Measurements from ENCODE around the gene CCDC126. TPM values are rescaled to one million over a fixed set of nuclear protein-coding genes. Genes with fewer than 3 reads are reported as not detected.
A peak's percentile ranks its signal among the peaks of the same experiment; 100 is the strongest.

CCDC126 gene
- total RNA-seq = 10 to 100 TPM in 1 of 2 donors, 1 to 10 TPM in 1; 9.4 to 14.7 TPM
- 6.4 TPM for polyA plus RNA-seq (2013, experiment 1 of 2)
- polyA plus RNA-seq (2013, experiment 2 of 2) = 8.1 TPM
- long read RNA-seq, experiment 1, partial matches to known transcripts = 1 of 4 reads
- long read RNA-seq, experiment 1, other reads (novel, unspliced or antisense) = 0 of 4 reads
- long read RNA-seq, experiment 2, transcript CCDC126-201 (4 exons, 2,473 nt) = major isoform, 21 of 49 reads
- long read RNA-seq, experiment 2, transcript CCDC126-202 (3 exons, 2,324 nt) = minor isoform, 5 of 49 reads
- long read RNA-seq, experiment 2, partial matches to known transcripts = 6 of 49 reads
- long read RNA-seq, experiment 2, other reads (novel, unspliced or antisense) = 10 of 49 reads
- long read RNA-seq, experiment 3, transcript CCDC126-201 (4 exons, 2,473 nt) = major isoform, 35 of 58 reads
- long read RNA-seq, experiment 3, transcript CCDC126-202 (3 exons, 2,324 nt) = minor isoform, 6 of 58 reads
- long read RNA-seq, experiment 3, transcript CCDC126-204 (5 exons, 847 nt) = minor isoform, 8 of 58 reads
- long read RNA-seq, experiment 3, partial matches to known transcripts = 3 of 58 reads
- long read RNA-seq, experiment 3, other reads (novel, unspliced or antisense) = 6 of 58 reads
- long read RNA-seq, experiment 4, transcript CCDC126-201 (4 exons, 2,473 nt) = major isoform, 5 of 11 reads
- long read RNA-seq, experiment 4, partial matches to known transcripts = 2 of 11 reads
- long read RNA-seq, experiment 4, other reads (novel, unspliced or antisense) = 4 of 11 reads

DNA sequence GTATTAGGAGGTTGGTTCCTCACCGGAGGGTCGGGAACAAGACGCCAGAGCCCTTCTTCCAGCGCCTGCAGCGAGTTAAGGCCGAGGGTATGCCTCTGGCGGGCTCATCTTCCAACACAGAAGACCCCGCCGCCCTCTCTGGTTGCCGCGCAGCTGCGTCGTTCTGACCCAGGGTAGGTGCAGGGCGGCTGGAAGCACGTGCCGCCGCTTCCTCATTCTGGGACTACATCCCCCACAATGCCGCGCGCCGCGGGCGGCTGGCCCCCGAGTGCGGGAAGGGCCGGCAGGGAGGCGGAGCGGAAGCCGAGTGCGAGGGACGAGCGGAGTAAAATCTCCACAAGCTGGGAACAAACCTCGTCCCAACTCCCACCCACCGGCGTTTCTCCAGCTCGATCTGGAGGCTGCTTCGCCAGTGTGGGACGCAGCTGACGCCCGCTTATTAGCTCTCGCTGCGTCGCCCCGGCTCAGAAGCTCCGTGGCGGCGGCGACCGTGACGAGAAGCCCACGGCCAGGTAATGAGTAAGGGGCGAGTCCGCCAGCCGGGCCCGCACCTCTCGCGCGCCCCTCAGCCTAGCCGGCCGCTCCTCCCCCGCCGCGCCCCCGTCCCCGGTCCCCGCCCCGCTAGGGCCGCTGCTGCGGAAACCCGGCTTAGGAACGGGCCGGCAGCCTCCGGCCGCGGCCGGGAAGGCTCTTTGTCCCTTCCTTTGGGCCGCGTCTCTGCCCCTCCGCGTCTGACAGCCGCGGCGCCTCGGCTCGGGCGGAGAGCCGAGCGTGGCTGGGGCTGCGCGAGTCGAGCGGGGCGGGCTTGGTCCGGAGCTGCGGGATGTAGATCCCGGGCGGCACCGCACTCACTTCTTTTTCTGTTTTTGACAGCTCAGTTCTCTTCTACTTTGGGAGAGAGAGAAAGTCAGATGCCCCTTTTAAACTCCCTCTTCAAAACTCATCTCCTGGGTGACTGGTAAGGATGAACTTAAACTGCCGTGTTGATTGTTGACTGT, at the start of gene CCDC126:
Gene CCDC126 (plus strand): TSS at position 289 of the 998 bp plus-strand sequence. CDS start 13,934 bp downstream, outside the sequence.
- Histone ChIP-seq H3K36me3 (ENCODE audit: control insufficient read depth, insufficient read depth, low read length) (no peaks in the 10 kb centered on the region), H3K9me3 (ENCODE audit: control insufficient read depth, low read length) (no peaks in the 10 kb centered on the region), H3K27ac (ENCODE audit: low read depth, low read length) (peak within 1 kb of the TSS; percentile 94), H3K4me1 (ENCODE audit: control insufficient read depth, insufficient read depth, low read length) (no peaks in the 10 kb centered on the region), H3K4me3 (ENCODE audit: low read length) (peak within 1 kb of the TSS; percentile 98), H3K9ac (ENCODE audit: extremely low read depth, low read length, poor library complexity, severe bottlenecking) (peak within 1 kb of the TSS; percentile 69), H3K27me3 (ENCODE audit: control insufficient read depth, insufficient read depth, low read length, poor library complexity, severe bottlenecking) (no peaks in the 10 kb centered on the region)
- H3K27me3 Mint-ChIP-seq (ENCODE audit: insufficient read depth) = peaks cover 27% of the 10 kb centered on the region
- DNase-seq = peak; percentile 98
- H3K9me3 Mint-ChIP-seq = peaks cover 3% of the 10 kb centered on the region
- H3K4me1 Mint-ChIP-seq = peaks cover 14% of the 10 kb centered on the region
- H3K4me3 Mint-ChIP-seq = peak within 1 kb of the TSS; percentile 77
- peak within 1 kb of the TSS; percentile 91 for H3K27ac Mint-ChIP-seq
- peaks cover 2% of the 10 kb centered on the region for H3K36me3 Mint-ChIP-seq (ENCODE audit: low read depth)
- 1 to 4% methylated on average over 40 to 99 of the region's 99 CpGs for WGBS, 2 experiments (ENCODE audit: insufficient coverage in 1 of 2, insufficient read length in 1 of 2)
- TF ChIP-seq, protein P1, sequence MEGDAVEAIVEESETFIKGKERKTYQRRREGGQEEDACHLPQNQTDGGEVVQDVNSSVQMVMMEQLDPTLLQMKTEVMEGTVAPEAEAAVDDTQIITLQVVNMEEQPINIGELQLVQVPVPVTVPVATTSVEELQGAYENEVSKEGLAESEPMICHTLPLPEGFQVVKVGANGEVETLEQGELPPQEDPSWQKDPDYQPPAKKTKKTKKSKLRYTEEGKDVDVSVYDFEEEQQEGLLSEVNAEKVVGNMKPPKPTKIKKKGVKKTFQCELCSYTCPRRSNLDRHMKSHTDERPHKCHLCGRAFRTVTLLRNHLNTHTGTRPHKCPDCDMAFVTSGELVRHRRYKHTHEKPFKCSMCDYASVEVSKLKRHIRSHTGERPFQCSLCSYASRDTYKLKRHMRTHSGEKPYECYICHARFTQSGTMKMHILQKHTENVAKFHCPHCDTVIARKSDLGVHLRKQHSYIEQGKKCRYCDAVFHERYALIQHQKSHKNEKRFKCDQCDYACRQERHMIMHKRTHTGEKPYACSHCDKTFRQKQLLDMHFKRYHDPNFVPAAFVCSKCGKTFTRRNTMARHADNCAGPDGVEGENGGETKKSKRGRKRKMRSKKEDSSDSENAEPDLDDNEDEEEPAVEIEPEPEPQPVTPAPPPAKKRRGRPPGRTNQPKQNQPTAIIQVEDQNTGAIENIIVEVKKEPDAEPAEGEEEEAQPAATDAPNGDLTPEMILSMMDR (conservative IDR thresholded peaks at IDR 0.05) = no peak

GRCh38 chr7:23547662-23548061, 49.5 kb upstream of the CCDC126 start:
- Histone ChIP-seq H3K27me3 (ENCODE audit: control insufficient read depth, insufficient read depth, low read length, poor library complexity, severe bottlenecking) (no peaks in the 10 kb centered on the region), H3K4me3 (ENCODE audit: low read length) (no peak overlapping the region), H3K36me3 (ENCODE audit: control insufficient read depth, insufficient read depth, low read length) (no peaks in the 10 kb centered on the region), H3K4me1 (ENCODE audit: control insufficient read depth, insufficient read depth, low read length) (no peaks in the 10 kb centered on the region), H3K27ac (ENCODE audit: low read depth, low read length) (no peak overlapping the region), H3K9me3 (ENCODE audit: control insufficient read depth, low read length) (peaks cover 8% of the 10 kb centered on the region), H3K9ac (ENCODE audit: extremely low read depth, low read length, poor library complexity, severe bottlenecking) (no peak overlapping the region)
- WGBS, 2 experiments (ENCODE audit: insufficient coverage in 1 of 2, insufficient read length in 1 of 2) = 91 to 92% methylated on average over 4 of the region's 4 CpGs
- H3K9me3 Mint-ChIP-seq = peaks cover 3% of the 10 kb centered on the region
- H3K36me3 Mint-ChIP-seq (ENCODE audit: low read depth) = no peaks in the 10 kb centered on the region
- TF ChIP-seq, protein P1 (conservative IDR thresholded peaks at IDR 0.05) = no peak
- no peak overlapping the region for H3K4me3 Mint-ChIP-seq
- peaks cover 11% of the 10 kb centered on the region for H3K4me1 Mint-ChIP-seq
- no peak overlapping the region for H3K27ac Mint-ChIP-seq
- DNase-seq = no peak
- H3K27me3 Mint-ChIP-seq (ENCODE audit: insufficient read depth) = no peaks in the 10 kb centered on the region

DNA sequence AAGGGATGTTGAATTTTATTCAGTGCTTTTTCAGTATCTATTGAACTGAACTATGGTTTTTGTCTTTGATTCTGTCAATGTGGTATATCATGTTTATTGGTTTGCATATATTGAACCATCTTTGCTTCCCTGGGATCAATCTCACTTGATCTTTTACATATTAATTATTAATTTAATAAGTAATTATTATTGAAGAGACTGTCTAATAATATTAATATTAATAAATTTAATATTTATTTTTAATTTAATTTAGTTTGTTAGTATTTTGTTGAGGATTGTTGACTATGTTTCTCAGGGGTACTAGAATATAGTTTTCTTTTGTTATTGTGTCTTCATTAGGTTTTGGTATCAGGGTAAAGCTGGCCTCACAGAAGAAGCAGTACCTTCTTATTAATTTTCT, 38.9 kb upstream of the CCDC126 start:
- no peaks in the 10 kb centered on the region for H3K9me3 ChIP-seq (ENCODE audit: control insufficient read depth, low read length)
- Mint-ChIP-seq H3K36me3 (ENCODE audit: low read depth) (no peaks in the 10 kb centered on the region), H3K27me3 (ENCODE audit: insufficient read depth) (no peaks in the 10 kb centered on the region), H3K27ac (no peak overlapping the region), H3K9me3 (no peaks in the 10 kb centered on the region), H3K4me3 (no peak overlapping the region), H3K4me1 (no peaks in the 10 kb centered on the region)
- H3K27ac ChIP-seq (ENCODE audit: low read depth, low read length) = no peak overlapping the region
- TF ChIP-seq, protein P1 (conservative IDR thresholded peaks at IDR 0.05) = no peak
- H3K4me3 ChIP-seq (ENCODE audit: low read length) = no peak overlapping the region
- no peaks in the 10 kb centered on the region for H3K27me3 ChIP-seq (ENCODE audit: control insufficient read depth, insufficient read depth, low read length, poor library complexity, severe bottlenecking)
- no peak for DNase-seq
- H3K4me1 ChIP-seq (ENCODE audit: control insufficient read depth, insufficient read depth, low read length) = no peaks in the 10 kb centered on the region
- no peak overlapping the region for H3K9ac ChIP-seq (ENCODE audit: extremely low read depth, low read length, poor library complexity, severe bottlenecking)
- no peaks in the 10 kb centered on the region for H3K36me3 ChIP-seq (ENCODE audit: control insufficient read depth, insufficient read depth, low read length)

Measured in endodermal cell (in vitro differentiated cells).